K562 (cell line): Measurements from ENCODE around the gene MRAP2.

Experiments used
- BCL6 ChIP-seq: fragments of 250-450 bp; sonication (Bioruptor Pico); IDR thresholded peaks from 2 replicates; pipeline ENCODE4 v1.4.0; 2020
- E2F1 ChIP-seq: sonication (generic); formaldehyde crosslinking; IDR thresholded peaks from 2 replicates; pipeline ENCODE4 v1.8.1; 2023; ENCODE audit warnings: mild to moderate bottlenecking, missing genetic modification reagents, moderate library complexity
- GTF2F1 ChIP-seq: IDR thresholded peaks from 2 replicates; pipeline ENCODE4 v1.6.1; 2011; ENCODE audit warnings: low read depth, low read length, improper control_type of control experiment
- HCFC1 ChIP-seq: IDR thresholded peaks from 2 replicates; pipeline ENCODE4 v1.6.1; 2012; ENCODE audit warnings: low read depth, low read length, improper control_type of control experiment
- NR2F6 ChIP-seq: fragments of 450-650 bp; formaldehyde crosslinking; IDR thresholded peaks from 2 replicates; pipeline ENCODE4 v1.4.0; 2020; ENCODE audit warnings: mild to moderate bottlenecking
- SMC3 ChIP-seq: conservative IDR thresholded peaks from 2 replicates; pipeline ENCODE4 v1.6.1; 2011; ENCODE audit warnings: low read depth, low read length, improper control_type of control experiment; ENCODE audit not compliant: insufficient read depth
- ZBTB40 ChIP-seq, 2 experiments: fragments of 450-650 bp in 1 of 2; sonication (generic) in 1 of 2; formaldehyde crosslinking in 1 of 2; IDR thresholded peaks; 2 replicates each; pipeline versions ENCODE4 v1.7.1 to v1.9.0; 2016 to 2022; ENCODE audit warnings: inconsistent platforms in 1 of 2, mild to moderate bottlenecking in 1 of 2, missing genetic modification reagents in 1 of 2
- ZNF140 ChIP-seq: fragments of 250-450 bp; sonication (Bioruptor Pico); IDR thresholded peaks from 2 replicates; pipeline ENCODE4 v1.8.0; 2021; ENCODE audit warnings: moderate library complexity, mild to moderate bottlenecking, inconsistent platforms
- ZNF274 ChIP-seq: IDR thresholded peaks from 2 replicates; pipeline ENCODE4 v1.6.1; 2011; ENCODE audit warnings: low read depth, mild to moderate bottlenecking, low read length, moderate library complexity, borderline replicate concordance
- TF ChIP-seq, protein P1 (sequence below): sonication (generic); formaldehyde crosslinking; IDR thresholded peaks from 2 replicates; pipeline ENCODE4 v1.8.1; 2023; ENCODE audit warnings: mild to moderate bottlenecking, missing genetic modification reagents
- TF ChIP-seq, protein P2 (sequence below), 3 experiments: IDR thresholded peaks in 2 of 3; conservative IDR thresholded peaks in 1 of 3; 2 replicates each; pipeline ENCODE4 v1.5.1; 2011 to 2012; ENCODE audit warnings: low read length in 3 of 3, mild to moderate bottlenecking in 3 of 3, control low read depth in 2 of 3, improper control_type of control experiment in 1 of 3, inconsistent platforms in 1 of 3, low read depth in 1 of 3, mixed read lengths in 1 of 3, moderate library complexity in 1 of 3; ENCODE audit not compliant: insufficient read depth in 2 of 3
- TF ChIP-seq, protein P3 (sequence below): fragments of 250-450 bp; sonication (Bioruptor Pico); IDR thresholded peaks from 2 replicates; pipeline ENCODE4 v1.9.0; 2021; ENCODE audit warnings: mild to moderate bottlenecking, inconsistent platforms
- TF ChIP-seq, protein P4 (sequence below): fragments of 450-650 bp; formaldehyde crosslinking; conservative IDR thresholded peaks from 2 replicates; pipeline ENCODE4 v1.4.0; 2022; ENCODE audit warnings: mild to moderate bottlenecking, missing genetic modification characterization

DNA sequence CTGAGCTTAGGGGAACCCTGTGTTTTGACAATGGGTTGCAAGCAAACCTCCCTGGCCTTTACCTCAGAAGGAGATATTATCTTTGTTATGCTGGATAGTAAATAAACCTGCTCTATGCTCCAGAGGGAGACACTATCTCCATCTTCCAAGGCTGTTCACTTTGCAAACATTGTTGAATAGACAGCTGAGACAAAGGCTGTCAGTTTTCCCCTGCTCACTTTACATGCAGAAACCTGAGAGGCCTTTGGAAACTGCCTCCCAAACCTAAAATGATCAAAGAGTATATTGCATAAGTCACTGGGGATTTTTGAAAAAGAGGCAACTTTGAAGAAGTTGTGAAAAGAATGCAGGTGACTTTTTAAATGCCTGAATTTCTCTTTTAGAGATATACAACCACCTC, 61.6 kb downstream of the MRAP2 start:
- no peak for TF ChIP-seq BCL6 (CRISPR knock-in tag)
- TF ChIP-seq, protein P1, sequence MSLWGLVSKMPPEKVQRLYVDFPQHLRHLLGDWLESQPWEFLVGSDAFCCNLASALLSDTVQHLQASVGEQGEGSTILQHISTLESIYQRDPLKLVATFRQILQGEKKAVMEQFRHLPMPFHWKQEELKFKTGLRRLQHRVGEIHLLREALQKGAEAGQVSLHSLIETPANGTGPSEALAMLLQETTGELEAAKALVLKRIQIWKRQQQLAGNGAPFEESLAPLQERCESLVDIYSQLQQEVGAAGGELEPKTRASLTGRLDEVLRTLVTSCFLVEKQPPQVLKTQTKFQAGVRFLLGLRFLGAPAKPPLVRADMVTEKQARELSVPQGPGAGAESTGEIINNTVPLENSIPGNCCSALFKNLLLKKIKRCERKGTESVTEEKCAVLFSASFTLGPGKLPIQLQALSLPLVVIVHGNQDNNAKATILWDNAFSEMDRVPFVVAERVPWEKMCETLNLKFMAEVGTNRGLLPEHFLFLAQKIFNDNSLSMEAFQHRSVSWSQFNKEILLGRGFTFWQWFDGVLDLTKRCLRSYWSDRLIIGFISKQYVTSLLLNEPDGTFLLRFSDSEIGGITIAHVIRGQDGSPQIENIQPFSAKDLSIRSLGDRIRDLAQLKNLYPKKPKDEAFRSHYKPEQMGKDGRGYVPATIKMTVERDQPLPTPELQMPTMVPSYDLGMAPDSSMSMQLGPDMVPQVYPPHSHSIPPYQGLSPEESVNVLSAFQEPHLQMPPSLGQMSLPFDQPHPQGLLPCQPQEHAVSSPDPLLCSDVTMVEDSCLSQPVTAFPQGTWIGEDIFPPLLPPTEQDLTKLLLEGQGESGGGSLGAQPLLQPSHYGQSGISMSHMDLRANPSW (CRISPR knock-in tag), result no peak
- TF ChIP-seq, protein P2, sequence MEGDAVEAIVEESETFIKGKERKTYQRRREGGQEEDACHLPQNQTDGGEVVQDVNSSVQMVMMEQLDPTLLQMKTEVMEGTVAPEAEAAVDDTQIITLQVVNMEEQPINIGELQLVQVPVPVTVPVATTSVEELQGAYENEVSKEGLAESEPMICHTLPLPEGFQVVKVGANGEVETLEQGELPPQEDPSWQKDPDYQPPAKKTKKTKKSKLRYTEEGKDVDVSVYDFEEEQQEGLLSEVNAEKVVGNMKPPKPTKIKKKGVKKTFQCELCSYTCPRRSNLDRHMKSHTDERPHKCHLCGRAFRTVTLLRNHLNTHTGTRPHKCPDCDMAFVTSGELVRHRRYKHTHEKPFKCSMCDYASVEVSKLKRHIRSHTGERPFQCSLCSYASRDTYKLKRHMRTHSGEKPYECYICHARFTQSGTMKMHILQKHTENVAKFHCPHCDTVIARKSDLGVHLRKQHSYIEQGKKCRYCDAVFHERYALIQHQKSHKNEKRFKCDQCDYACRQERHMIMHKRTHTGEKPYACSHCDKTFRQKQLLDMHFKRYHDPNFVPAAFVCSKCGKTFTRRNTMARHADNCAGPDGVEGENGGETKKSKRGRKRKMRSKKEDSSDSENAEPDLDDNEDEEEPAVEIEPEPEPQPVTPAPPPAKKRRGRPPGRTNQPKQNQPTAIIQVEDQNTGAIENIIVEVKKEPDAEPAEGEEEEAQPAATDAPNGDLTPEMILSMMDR (IDR thresholded peaks at IDR 0.05 in 2 of 3, conservative IDR thresholded peaks at IDR 0.05 in 1 of 3; ENCODE audit: insufficient read depth in 2 of 3, low read depth in 1 of 3, low read length in 3 of 3), result no peak
- no peak for TF ChIP-seq ZBTB40 (IDR thresholded peaks at IDR 0.05)
- no peak for TF ChIP-seq ZBTB40 (CRISPR knock-in tag; IDR thresholded peaks at IDR 0.05)
- TF ChIP-seq NR2F6, result no peak
- no peak for TF ChIP-seq GTF2F1
- TF ChIP-seq, protein P3, sequence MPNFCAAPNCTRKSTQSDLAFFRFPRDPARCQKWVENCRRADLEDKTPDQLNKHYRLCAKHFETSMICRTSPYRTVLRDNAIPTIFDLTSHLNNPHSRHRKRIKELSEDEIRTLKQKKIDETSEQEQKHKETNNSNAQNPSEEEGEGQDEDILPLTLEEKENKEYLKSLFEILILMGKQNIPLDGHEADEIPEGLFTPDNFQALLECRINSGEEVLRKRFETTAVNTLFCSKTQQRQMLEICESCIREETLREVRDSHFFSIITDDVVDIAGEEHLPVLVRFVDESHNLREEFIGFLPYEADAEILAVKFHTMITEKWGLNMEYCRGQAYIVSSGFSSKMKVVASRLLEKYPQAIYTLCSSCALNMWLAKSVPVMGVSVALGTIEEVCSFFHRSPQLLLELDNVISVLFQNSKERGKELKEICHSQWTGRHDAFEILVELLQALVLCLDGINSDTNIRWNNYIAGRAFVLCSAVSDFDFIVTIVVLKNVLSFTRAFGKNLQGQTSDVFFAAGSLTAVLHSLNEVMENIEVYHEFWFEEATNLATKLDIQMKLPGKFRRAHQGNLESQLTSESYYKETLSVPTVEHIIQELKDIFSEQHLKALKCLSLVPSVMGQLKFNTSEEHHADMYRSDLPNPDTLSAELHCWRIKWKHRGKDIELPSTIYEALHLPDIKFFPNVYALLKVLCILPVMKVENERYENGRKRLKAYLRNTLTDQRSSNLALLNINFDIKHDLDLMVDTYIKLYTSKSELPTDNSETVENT, result no peak
- TF ChIP-seq E2F1 (CRISPR knock-in tag), result no peak
- no peak for TF ChIP-seq HCFC1
- no peak for TF ChIP-seq ZNF140
- TF ChIP-seq, protein P4, sequence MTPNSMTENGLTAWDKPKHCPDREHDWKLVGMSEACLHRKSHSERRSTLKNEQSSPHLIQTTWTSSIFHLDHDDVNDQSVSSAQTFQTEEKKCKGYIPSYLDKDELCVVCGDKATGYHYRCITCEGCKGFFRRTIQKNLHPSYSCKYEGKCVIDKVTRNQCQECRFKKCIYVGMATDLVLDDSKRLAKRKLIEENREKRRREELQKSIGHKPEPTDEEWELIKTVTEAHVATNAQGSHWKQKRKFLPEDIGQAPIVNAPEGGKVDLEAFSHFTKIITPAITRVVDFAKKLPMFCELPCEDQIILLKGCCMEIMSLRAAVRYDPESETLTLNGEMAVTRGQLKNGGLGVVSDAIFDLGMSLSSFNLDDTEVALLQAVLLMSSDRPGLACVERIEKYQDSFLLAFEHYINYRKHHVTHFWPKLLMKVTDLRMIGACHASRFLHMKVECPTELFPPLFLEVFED (CRISPR knock-in tag), result no peak
- TF ChIP-seq ZNF274, result no peak
- TF ChIP-seq SMC3, result no peak
